Measurements from ENCODE around the gene SRGAP1. TPM values are rescaled to one million over a fixed set of nuclear protein-coding genes. Genes with fewer than 3 reads are reported as not detected.

Gene SRGAP1
- total and polyA plus RNA-seq, 2 of the 8 experiments (the other 6 are each of a cell fraction or from before 2014, with no cell fraction given): 3.2 to 7.3 TPM

GRCh38 chr12:63805704-63806672 is 38.5 kb upstream of the SRGAP1 start (continued):
- no peak for TF ChIP-seq MAFK (IDR thresholded peaks at IDR 0.05; ENCODE audit: low read depth, low read length)
- no peak for TF ChIP-seq POLR2A (IDR thresholded peaks at IDR 0.05; ENCODE audit: control extremely low read depth in 1 of 2, low read depth in 2 of 2, low read length in 2 of 2)
- TF ChIP-seq KDM4A (IDR thresholded peaks at IDR 0.05; ENCODE audit: low read depth, low read length, severe bottlenecking): no peak
- TF ChIP-seq ASH2L (IDR thresholded peaks at IDR 0.05; ENCODE audit: low read length): no peak
